G401.6 (cell line): ENCODE results near the gene TTC27.
"Not testable (repeated sequence)": the region's sequence is repeated elsewhere in the genome, so short reads cannot be mapped to it uniquely, and the experiment has no call there.

Experiments
- FAIRE-seq: peaks from 2 replicates; lab custom pipeline; 2012; peaks lifted over from hg19 to GRCh38; lab: Jason Lieb, UNC

TTC27 gene

GRCh38 chr2:32852856-32853255 lies 225.0 kb downstream of the TTC27 start:
- no peak for FAIRE-seq

- FAIRE-seq: no peak
These were observed 229.0 kb downstream of the TTC27 start for GRCh38 chr2:32856891-32857290.

GRCh38 chr2:32858713-32859112 lies 230.9 kb downstream of the TTC27 start:
- FAIRE-seq: no peak

GRCh38 chr2:32860385-32860784 lies 232.5 kb downstream of the TTC27 start:
- FAIRE-seq: no peak

- FAIRE-seq: no peak
These were observed 234.6 kb downstream of the TTC27 start for GRCh38 chr2:32862269-32863055.

- no peak for FAIRE-seq
These were observed 235.5 kb downstream of the TTC27 start for GRCh38 chr2:32863326-32863725.

GRCh38 chr2:32863803-32864202 lies 236.0 kb downstream of the TTC27 start:
- no peak for FAIRE-seq

GRCh38 chr2:32864334-32865111 lies 236.7 kb downstream of the TTC27 start:
- FAIRE-seq: no peak

GRCh38 chr2:32865399-32866068 lies 237.7 kb downstream of the TTC27 start:
- no peak for FAIRE-seq

- not testable (repeated sequence) for FAIRE-seq
These were observed 238.6 kb downstream of the TTC27 start for GRCh38 chr2:32866462-32866861.
